Right cardiac atrium (tissue), 5 donors: ENCODE measurements around the gene CNDP2. TPM values are rescaled to one million over a fixed set of nuclear protein-coding genes. Genes with fewer than 3 reads are reported as not detected.

Experiments used
- ATAC-seq, 2 donors: fragments of 200-7000 bp; cut with Tn5 transposase; one replicate each; pipeline versions ENCODE4 v1.8.0 to v1.9.1; 2020; ENCODE audit warnings: moderate library complexity in 2 of 2, mild to moderate bottlenecking in 1 of 2
- DNase-seq, 3 donors: peaks; one replicate each; pipeline ENCODE4 v3.0.0-alpha.2; 2020
- H3K27ac ChIP-seq: one replicate; pipeline ENCODE4 v1.5.1; 2013; ENCODE audit warnings: mild to moderate bottlenecking, low read length, control low read depth, moderate library complexity
- H3K27me3 ChIP-seq: one replicate; pipeline ENCODE4 v1.6.1; 2013; ENCODE audit not compliant: control insufficient read depth, insufficient read depth
- H3K4me1 ChIP-seq: one replicate; pipeline ENCODE4 v1.6.1; 2013; ENCODE audit warnings: low read length; ENCODE audit not compliant: control insufficient read depth, insufficient read depth
- H3K4me3 ChIP-seq: one replicate; pipeline ENCODE4 v1.5.1; 2013; ENCODE audit warnings: low read length, control low read depth
- H3K9me3 ChIP-seq: one replicate; pipeline ENCODE4 v1.6.1; 2013; ENCODE audit warnings: low read length; ENCODE audit not compliant: control insufficient read depth
- WGBS: extraction: QIAGEN DNeasy Blood & Tissue Kit; methylation state at CpG from one replicate; pipeline ENCODE4 v1.1.7; 2013; 5-methylcytosine and 5-hydroxymethylcytosine counted together
- intact Hi-C, 4 donors: fragments of 100-400 bp; cut with DNase I; formaldehyde crosslinking; loops; one replicate each; pipeline versions ENCODE4 v1.11.0 to v1.14.0; 2022 to 2023
- polyA plus RNA-seq: library from polyadenylated mRNA; stranded (reverse); fragments of 200-250 nt; gene quantifications from one replicate; pipeline ENCODE4 v1.2.3, GENCODE V29; 2013
- total RNA-seq, 4 donors: library from RNA; stranded (reverse); fragmentation: NEBNext Ultra II Directional; extraction: Animal tissue kit (Norgen Biotek cat#: 25700); gene quantifications; one replicate each; pipeline ENCODE4 v1.2.1, GENCODE V29; 2021
- donor health status: healthy with polysubstance abuse.
- donor health status: DM: no; HTN: yes; CAD: no.
- donor health status: DM: no; HTN: no; CAD: no.
- donor health status: DM: no; HTN: yes; CAD: no; lungs with severe emphysema.
- donor health status: DM: yes; HTN: yes; CAD: no.

The CNDP2 gene
- total and polyA plus RNA-seq, 5 donors, result 41.0 to 60.7 (median 54.2) TPM

GRCh38 chr18:74473976-74474640 lies 22.1 kb upstream of the CNDP2 start:
- 92% methylated on average over 3 of the region's 3 CpGs for WGBS
- Histone ChIP-seq H3K4me1 (no peaks in the 10 kb centered on the region), H3K27ac (no peak overlapping the region), H3K27me3 (no peaks in the 10 kb centered on the region), H3K4me3 (no peak overlapping the region), H3K9me3 (no peaks in the 10 kb centered on the region)
- no peak for ATAC-seq
- no peak for DNase-seq
- intact Hi-C loops, result loop anchor here in 2 of 4 donors (10.0 kb wide), 2 partner anchors 119 to 279 kb away; no protein-coding TSS in a partner anchor

- peak in 1 of 3 donors; percentile 58 for DNase-seq
- 10% methylated on average over 6 of the region's 6 CpGs for WGBS
- intact Hi-C loops, result loop anchor here in 2 of 4 donors (5.0 to 10.0 kb wide), 3 partner anchors 121 to 281 kb away; no protein-coding TSS in a partner anchor
- H3K9me3 ChIP-seq, result no peaks in the 10 kb centered on the region
- H3K27ac ChIP-seq, result no peak overlapping the region
- H3K27me3 ChIP-seq, result no peaks in the 10 kb centered on the region
- H3K4me1 ChIP-seq, result no peaks in the 10 kb centered on the region
- H3K4me3 ChIP-seq, result no peak overlapping the region
- ATAC-seq, result no peak
Measured at GRCh38 chr18:74476140-74476539, 20.0 kb upstream of the CNDP2 start.

GRCh38 chr18:74477771-74478170 lies 18.4 kb upstream of the CNDP2 start:
- WGBS, result 82% methylated on average over 8 of the region's 8 CpGs

GRCh38 chr18:74478316-74478715 lies 17.8 kb upstream of the CNDP2 start:
- H3K4me1 ChIP-seq, result no peaks in the 10 kb centered on the region
- ATAC-seq (no peak), DNase-seq (no peak)
- no peak overlapping the region for H3K27ac ChIP-seq
- H3K27me3 ChIP-seq, result no peaks in the 10 kb centered on the region
- intact Hi-C loops, result loop anchor here in 2 of 4 donors (5.0 to 10.0 kb wide), 3 partner anchors 124 to 284 kb away; no protein-coding TSS in a partner anchor
- H3K4me3 ChIP-seq, result no peak overlapping the region
- WGBS, result 96% methylated on average over 7 of the region's 7 CpGs
- H3K9me3 ChIP-seq, result no peaks in the 10 kb centered on the region

More at GRCh38 chr18:74477771-74478170, 18.4 kb upstream of the CNDP2 start:
- no peak for DNase-seq
- Histone ChIP-seq H3K27me3 (no peaks in the 10 kb centered on the region), H3K4me1 (no peaks in the 10 kb centered on the region), H3K9me3 (no peaks in the 10 kb centered on the region), H3K27ac (no peak overlapping the region), H3K4me3 (no peak overlapping the region)
- intact Hi-C loops, result loop anchor here in 2 of 4 donors (5.0 to 10.0 kb wide), 3 partner anchors 123 to 283 kb away; no protein-coding TSS in a partner anchor
- ATAC-seq, result no peak

- no peak overlapping the region for H3K4me3 ChIP-seq
- no peaks in the 10 kb centered on the region for H3K4me1 ChIP-seq
- intact Hi-C loops, result loop anchor here in 2 of 4 donors (5.0 to 10.0 kb wide), 3 partner anchors 124 to 284 kb away; no protein-coding TSS in a partner anchor
- no peaks in the 10 kb centered on the region for H3K27me3 ChIP-seq
- H3K9me3 ChIP-seq, result no peaks in the 10 kb centered on the region
- ATAC-seq (no peak), DNase-seq (no peak)
- no peak overlapping the region for H3K27ac ChIP-seq
- WGBS, result 77% methylated on average over 6 of the region's 6 CpGs
Measured at GRCh38 chr18:74478880-74479279, 17.3 kb upstream of the CNDP2 start.

GRCh38 chr18:74479486-74480148 lies 16.5 kb upstream of the CNDP2 start:
- intact Hi-C loops, result loop anchor here in 2 of 4 donors (5.0 to 10.0 kb wide), 3 partner anchors 125 to 285 kb away; no protein-coding TSS in a partner anchor
- Histone ChIP-seq H3K27ac (no peak overlapping the region), H3K4me1 (no peaks in the 10 kb centered on the region), H3K27me3 (no peaks in the 10 kb centered on the region), H3K4me3 (no peak overlapping the region), H3K9me3 (no peaks in the 10 kb centered on the region)
- no peak for ATAC-seq
- 91% methylated on average over 16 of the region's 16 CpGs for WGBS
- no peak for DNase-seq

- intact Hi-C loops, result no loop called here
Measured at GRCh38 chr18:74480149-74480651, 16.0 kb upstream of the CNDP2 start.

GRCh38 chr18:74482697-74483096 lies 13.5 kb upstream of the CNDP2 start:
- H3K4me3 ChIP-seq, result no peak overlapping the region
- H3K27ac ChIP-seq, result no peak overlapping the region
- DNase-seq (no peak), ATAC-seq (no peak)
- intact Hi-C loops, result no loop called here
- 86% methylated on average over 11 of the region's 11 CpGs for WGBS
- no peaks in the 10 kb centered on the region for H3K9me3 ChIP-seq
- H3K27me3 ChIP-seq, result no peaks in the 10 kb centered on the region
- H3K4me1 ChIP-seq, result no peaks in the 10 kb centered on the region

More at GRCh38 chr18:74480149-74480651, 16.0 kb upstream of the CNDP2 start:
- H3K4me1 ChIP-seq, result no peaks in the 10 kb centered on the region
- no peaks in the 10 kb centered on the region for H3K27me3 ChIP-seq
- 85% methylated on average over 7 of the region's 7 CpGs for WGBS
- H3K9me3 ChIP-seq, result no peaks in the 10 kb centered on the region
- ATAC-seq (no peak), DNase-seq (no peak)
- no peak overlapping the region for H3K27ac ChIP-seq
- no peak overlapping the region for H3K4me3 ChIP-seq

- ATAC-seq, result peak in 1 of 2 donors; percentile 35
- Histone ChIP-seq H3K27me3 (no peaks in the 10 kb centered on the region), H3K4me3 (no peak overlapping the region), H3K27ac (no peak overlapping the region), H3K4me1 (no peaks in the 10 kb centered on the region), H3K9me3 (no peaks in the 10 kb centered on the region)
- intact Hi-C loops, result no loop called here
- peak in 1 of 3 donors; percentile 31 for DNase-seq
- WGBS, result 77% methylated on average over 15 of the region's 15 CpGs
Measured at GRCh38 chr18:74486119-74486849, 9.9 kb upstream of the CNDP2 start.

GRCh38 chr18:74488354-74488753 lies 7.8 kb upstream of the CNDP2 start:
- Histone ChIP-seq H3K27ac (no peak overlapping the region), H3K4me1 (no peaks in the 10 kb centered on the region), H3K4me3 (no peak overlapping the region), H3K9me3 (no peaks in the 10 kb centered on the region), H3K27me3 (no peaks in the 10 kb centered on the region)
- WGBS, result 93% methylated on average over 8 of the region's 8 CpGs
- ATAC-seq (no peak), DNase-seq (no peak)
- intact Hi-C loops, result no loop called here
